Natural killer cell (primary cell): ENCODE results near the gene GLIS2. TPM values are rescaled to one million over a fixed set of nuclear protein-coding genes. Genes with fewer than 3 reads are reported as not detected.

Experiments used
- ATAC-seq, 3 donors: fragments of 150-1000 bp in 2 of 3; fragments of 200-7000 bp in 1 of 3; cut with Tn5 transposase; 1 replicate in 1 of 3; 2 replicates in 2 of 3; pipeline ENCODE4 v1.10.0; 2021; ENCODE audit warnings: mild to moderate bottlenecking in 2 of 3, moderate library complexity in 2 of 3
- DNase-seq, 2 donors: peaks; one replicate each; pipeline versions ENCODE4 v3.0.0 to v3.0.0-alpha.2; 2013 to 2021; ENCODE audit warnings: mixed read lengths in 1 of 2
- H3K27ac ChIP-seq: one replicate; pipeline ENCODE4 v1.5.1; 2013; ENCODE audit warnings: mild to moderate bottlenecking, low read length
- H3K27me3 ChIP-seq: one replicate; pipeline ENCODE4 v1.6.1; 2013; ENCODE audit warnings: low read length; ENCODE audit not compliant: control insufficient read depth, insufficient read depth
- H3K36me3 ChIP-seq: one replicate; pipeline ENCODE4 v1.6.1; 2013; ENCODE audit warnings: low read length; ENCODE audit not compliant: control insufficient read depth, insufficient read depth
- H3K4me1 ChIP-seq: one replicate; pipeline ENCODE4 v1.6.1; 2013; ENCODE audit warnings: low read length; ENCODE audit not compliant: control insufficient read depth, insufficient read depth
- H3K4me3 ChIP-seq: one replicate; pipeline ENCODE4 v1.5.1; 2013; ENCODE audit warnings: low read length
- H3K9me3 ChIP-seq: one replicate; pipeline ENCODE4 v1.6.1; 2013; ENCODE audit warnings: low read length; ENCODE audit not compliant: control insufficient read depth, insufficient read depth
- H3K27ac Mint-ChIP-seq, 2 donors: one replicate each; pipeline ENCODE4 v1.8.0; 2022; ENCODE audit warnings: mild to moderate bottlenecking in 2 of 2, mixed read lengths in 2 of 2, moderate library complexity in 1 of 2
- H3K27me3 Mint-ChIP-seq, 2 donors: one replicate each; pipeline ENCODE4 v1.8.0; 2022; ENCODE audit warnings: low read depth in 2 of 2, mixed read lengths in 2 of 2
- H3K36me3 Mint-ChIP-seq: one replicate; pipeline ENCODE4 v1.8.0; 2022; ENCODE audit warnings: mixed read lengths
- H3K4me1 Mint-ChIP-seq, 2 donors: one replicate each; pipeline ENCODE4 v1.8.0; 2022; ENCODE audit warnings: mixed read lengths in 2 of 2
- H3K4me3 Mint-ChIP-seq: one replicate; pipeline ENCODE4 v1.8.0; 2022; ENCODE audit warnings: mild to moderate bottlenecking, moderate library complexity, mixed read lengths
- H3K9me3 Mint-ChIP-seq, 2 donors: one replicate each; pipeline ENCODE4 v1.8.0; 2022; ENCODE audit warnings: mixed read lengths in 2 of 2
- WGBS: methylation state at CpG from one replicate; pipeline ENCODE4 v1.1.7; 2013; ENCODE audit warnings: missing lambda C conversion rate; ENCODE audit not compliant: insufficient coverage; 5-methylcytosine and 5-hydroxymethylcytosine counted together
- intact Hi-C: fragments of 100-400 bp; cut with micrococcal nuclease; formaldehyde crosslinking; loops from one replicate; pipeline ENCODE4 v1.14.2; 2022
- total RNA-seq, 4 donors: library from RNA; stranded (reverse); fragments of 120-200 nt in 1 of 4; gene quantifications; one replicate each; pipeline versions ENCODE4 v1.2.3 to v1.2.4, GENCODE V29; 2013 to 2022
- TF ChIP-seq, protein P1 (sequence below): fragments of 200-600 bp; IDR thresholded peaks from one replicate; pipeline ENCODE4 v1.8.0; 2022; ENCODE audit warnings: antibody characterized with exemption

GLIS2 gene
- total RNA-seq, 3 donors from 2014 or later (not counting 1 experiment from before 2014, with no cell fraction given), result 0.05 to 0.35 TPM; not detected in 1

DNA sequence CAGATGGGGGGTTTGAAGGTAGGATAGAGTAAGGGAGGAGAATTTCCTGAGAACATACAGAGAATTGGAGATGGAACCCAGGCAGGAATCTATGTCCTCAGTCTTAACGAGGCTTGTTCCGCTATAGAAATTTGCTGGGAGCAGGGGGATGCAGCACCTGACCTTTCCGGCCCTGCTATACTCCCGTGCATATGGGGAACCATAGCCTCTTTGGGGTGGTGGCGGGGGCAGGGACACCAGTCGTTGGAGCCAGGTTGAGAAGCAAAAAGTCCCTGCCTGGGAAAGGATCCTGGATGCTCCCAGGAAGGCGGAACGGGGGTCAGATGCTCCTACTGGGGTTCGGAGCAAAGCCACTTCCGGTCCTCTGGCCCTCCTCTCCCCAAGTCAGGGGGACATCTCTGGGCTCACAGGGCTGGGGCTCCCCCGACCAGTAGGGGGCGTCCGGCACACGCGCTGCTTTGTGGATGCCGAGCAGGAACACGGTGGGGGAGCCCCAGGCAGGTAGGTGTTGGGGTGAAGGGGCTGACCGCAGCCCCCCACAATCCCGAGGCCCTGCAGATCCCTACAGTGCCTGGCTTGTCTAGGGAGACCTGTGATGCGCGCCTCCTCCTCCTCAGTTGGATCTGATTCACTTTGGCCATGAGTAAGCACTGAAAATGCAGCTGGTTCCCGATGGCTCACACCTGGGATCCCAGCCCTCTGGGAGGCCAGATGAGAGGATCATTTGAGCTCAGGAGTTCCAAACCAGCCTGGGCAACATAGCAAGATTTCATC is 27.5 kb upstream of the GLIS2 start:
- no peak overlapping the region for H3K4me3 Mint-ChIP-seq
- peak; percentile 89 to 98 (median 97) for ATAC-seq
- H3K4me1 ChIP-seq, result peaks cover 7% of the 10 kb centered on the region
- H3K27ac Mint-ChIP-seq, result no peak overlapping the region
- no peaks in the 10 kb centered on the region for H3K36me3 ChIP-seq
- H3K27ac ChIP-seq, result no peak overlapping the region
- no peaks in the 10 kb centered on the region for H3K9me3 ChIP-seq
- intact Hi-C loops, result loop anchor here (1.0 to 5.0 kb wide), 2 partner anchors 42 to 114 kb away; no protein-coding TSS in a partner anchor
- peaks cover 5 to 28% of the 10 kb centered on the region in 2 donors for H3K27me3 Mint-ChIP-seq
- peak; percentile 77 to 90 for DNase-seq
- H3K27me3 ChIP-seq, result peaks cover 2% of the 10 kb centered on the region
- H3K4me1 Mint-ChIP-seq, result peaks cover 4 to 10% of the 10 kb centered on the region in 2 donors
- H3K9me3 Mint-ChIP-seq, result no peaks in the 10 kb centered on the region
- 15% methylated on average over 22 of the region's 22 CpGs for WGBS
- TF ChIP-seq, protein P1, sequence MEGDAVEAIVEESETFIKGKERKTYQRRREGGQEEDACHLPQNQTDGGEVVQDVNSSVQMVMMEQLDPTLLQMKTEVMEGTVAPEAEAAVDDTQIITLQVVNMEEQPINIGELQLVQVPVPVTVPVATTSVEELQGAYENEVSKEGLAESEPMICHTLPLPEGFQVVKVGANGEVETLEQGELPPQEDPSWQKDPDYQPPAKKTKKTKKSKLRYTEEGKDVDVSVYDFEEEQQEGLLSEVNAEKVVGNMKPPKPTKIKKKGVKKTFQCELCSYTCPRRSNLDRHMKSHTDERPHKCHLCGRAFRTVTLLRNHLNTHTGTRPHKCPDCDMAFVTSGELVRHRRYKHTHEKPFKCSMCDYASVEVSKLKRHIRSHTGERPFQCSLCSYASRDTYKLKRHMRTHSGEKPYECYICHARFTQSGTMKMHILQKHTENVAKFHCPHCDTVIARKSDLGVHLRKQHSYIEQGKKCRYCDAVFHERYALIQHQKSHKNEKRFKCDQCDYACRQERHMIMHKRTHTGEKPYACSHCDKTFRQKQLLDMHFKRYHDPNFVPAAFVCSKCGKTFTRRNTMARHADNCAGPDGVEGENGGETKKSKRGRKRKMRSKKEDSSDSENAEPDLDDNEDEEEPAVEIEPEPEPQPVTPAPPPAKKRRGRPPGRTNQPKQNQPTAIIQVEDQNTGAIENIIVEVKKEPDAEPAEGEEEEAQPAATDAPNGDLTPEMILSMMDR, result peak; percentile 98
- H3K36me3 Mint-ChIP-seq, result no peaks in the 10 kb centered on the region
- no peak overlapping the region for H3K4me3 ChIP-seq

DNA sequence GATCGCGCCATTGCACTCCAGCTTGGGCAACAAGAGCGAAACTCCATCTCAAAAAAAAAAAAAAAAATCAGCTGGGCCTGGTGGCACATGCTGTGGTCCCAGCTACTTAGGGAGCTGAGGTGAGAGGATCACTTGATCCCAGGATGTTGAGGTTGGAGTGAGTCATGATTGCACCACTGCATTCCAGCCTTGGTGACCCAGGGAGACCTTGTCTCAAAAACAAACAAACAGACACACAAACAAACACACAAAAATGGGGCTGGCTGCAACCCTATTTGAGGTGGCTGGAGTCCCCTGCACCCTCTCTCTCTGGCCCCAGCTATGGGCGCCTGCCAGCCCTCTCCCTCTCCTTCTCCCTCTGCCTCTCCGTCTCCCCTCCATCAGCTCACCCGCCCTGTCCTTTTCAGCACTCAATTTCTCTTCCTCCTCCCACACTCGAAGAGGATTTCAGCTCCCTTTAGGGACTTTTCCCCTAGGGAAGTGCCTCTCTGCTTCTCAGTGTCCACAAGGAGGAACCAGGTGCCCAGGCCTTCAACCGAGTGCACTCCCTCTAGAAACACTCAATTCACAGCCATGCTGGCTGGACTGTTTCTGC is 25.5 kb upstream of the GLIS2 start:
- no peak for ATAC-seq
- intact Hi-C loops, result no loop called here
- H3K9me3 Mint-ChIP-seq, result no peaks in the 10 kb centered on the region

GRCh38 chr16:4291699-4292098 is 24.2 kb upstream of the GLIS2 start:
- intact Hi-C loops, result no loop called here
- Histone ChIP-seq H3K4me3 (no peak overlapping the region), H3K4me1 (peaks cover 7% of the 10 kb centered on the region), H3K9me3 (no peaks in the 10 kb centered on the region), H3K27me3 (peaks cover 5% of the 10 kb centered on the region), H3K36me3 (no peaks in the 10 kb centered on the region), H3K27ac (no peak overlapping the region)
- Mint-ChIP-seq H3K4me1 (peaks cover 4 to 18% of the 10 kb centered on the region in 2 donors), H3K36me3 (no peaks in the 10 kb centered on the region), H3K9me3 (no peaks in the 10 kb centered on the region), H3K27me3 (peaks cover 5 to 18% of the 10 kb centered on the region in 2 donors), H3K27ac (no peak overlapping the region), H3K4me3 (no peak overlapping the region)
- ATAC-seq, result no peak
- no peak for DNase-seq
- TF ChIP-seq, protein P1, result no peak
- 84% methylated on average over 2 of the region's 4 CpGs for WGBS

More for the DNA sequence above, 25.5 kb upstream of the GLIS2 start:
- H3K27ac Mint-ChIP-seq, result no peak overlapping the region
- no peak for DNase-seq
- no peaks in the 10 kb centered on the region for H3K36me3 Mint-ChIP-seq
- no peak overlapping the region for H3K4me3 Mint-ChIP-seq
- Histone ChIP-seq H3K27me3 (peaks cover 7% of the 10 kb centered on the region), H3K36me3 (no peaks in the 10 kb centered on the region), H3K4me1 (peaks cover 7% of the 10 kb centered on the region), H3K4me3 (no peak overlapping the region), H3K9me3 (no peaks in the 10 kb centered on the region), H3K27ac (no peak overlapping the region)
- 81% methylated on average over 5 of the region's 8 CpGs for WGBS
- H3K4me1 Mint-ChIP-seq, result peaks cover 4 to 18% of the 10 kb centered on the region in 2 donors
- TF ChIP-seq, protein P1, result no peak
- H3K27me3 Mint-ChIP-seq, result peaks cover 5 to 21% of the 10 kb centered on the region in 2 donors
